GM23338 (cell line): ENCODE data around the gene EML4. TPM values are rescaled to one million over a fixed set of nuclear protein-coding genes. Genes with fewer than 3 reads are reported as not detected.

Experiments
- ATAC-seq: fragments of 200-7000 bp; cut with Tn5 transposase; 3 replicates; pipeline ENCODE4 v1.9.1; 2020
- DNase-seq: peaks from one replicate; pipeline ENCODE4 v3.0.0-alpha.2; 2015; ENCODE audit warnings: low spot score
- H2AFZ ChIP-seq: fragments of 200-600 bp; sonication (generic); 2 replicates; pipeline ENCODE4 v1.8.0; 2016; ENCODE audit warnings: antibody characterized with exemption, mild to moderate bottlenecking, moderate library complexity
- H3F3A ChIP-seq: fragments of 200-600 bp; sonication (generic); replicated peaks from 2 replicates; pipeline ENCODE4 v1.8.0; 2017; ENCODE audit warnings: antibody characterized with exemption, mixed run types, low read depth
- H3K27ac ChIP-seq: fragments of 200-600 bp; sonication (generic); 2 replicates; pipeline ENCODE4 v1.6.1; 2016; ENCODE audit warnings: low read depth
- H3K27me3 ChIP-seq: fragments of 200-600 bp; sonication (generic); 2 replicates; pipeline ENCODE4 v1.8.0; 2016; ENCODE audit warnings: mild to moderate bottlenecking, mixed run types, moderate library complexity; ENCODE audit not compliant: insufficient read depth
- H3K36me3 ChIP-seq: fragments of 200-600 bp; sonication (generic); 2 replicates; pipeline ENCODE4 v1.8.0; 2016; ENCODE audit warnings: mild to moderate bottlenecking; ENCODE audit not compliant: insufficient read depth
- H3K4me1 ChIP-seq: fragments of 200-600 bp; sonication (generic); 2 replicates; pipeline ENCODE4 v1.8.0; 2016; ENCODE audit warnings: mild to moderate bottlenecking, moderate library complexity; ENCODE audit not compliant: insufficient read depth
- H3K4me2 ChIP-seq: fragments of 200-600 bp; sonication (generic); 2 replicates; pipeline ENCODE4 v1.7.1; 2017; ENCODE audit warnings: mixed run types
- H3K4me3 ChIP-seq: fragments of 200-600 bp; sonication (generic); 2 replicates; pipeline ENCODE4 v1.6.1; 2016; ENCODE audit warnings: mixed run types
- H3K79me2 ChIP-seq: fragments of 200-600 bp; sonication (generic); replicated peaks from 2 replicates; pipeline ENCODE4 v1.8.0; 2017; ENCODE audit warnings: mild to moderate bottlenecking; ENCODE audit not compliant: insufficient read depth
- H3K9me2 ChIP-seq: fragments of 200-600 bp; sonication (generic); 2 replicates; pipeline ENCODE4 v1.8.0; 2017; ENCODE audit not compliant: insufficient read depth
- H4K20me1 ChIP-seq: fragments of 200-600 bp; sonication (generic); replicated peaks from 2 replicates; pipeline ENCODE4 v1.8.0; 2017; ENCODE audit warnings: mild to moderate bottlenecking; ENCODE audit not compliant: insufficient read depth
- H3K27ac Mint-ChIP-seq: 2 replicates; pipeline ENCODE4 v1.8.0; 2020; ENCODE audit warnings: inconsistent platforms, mild to moderate bottlenecking, moderate library complexity, mixed read lengths
- H3K27me3 Mint-ChIP-seq: 3 replicates; pipeline ENCODE4 v1.8.0; 2022; ENCODE audit warnings: low read depth, mild to moderate bottlenecking, moderate library complexity, mixed read lengths, inconsistent platforms; ENCODE audit not compliant: insufficient read depth, poor library complexity
- H3K36me3 Mint-ChIP-seq: 3 replicates; pipeline ENCODE4 v1.8.0; 2021; ENCODE audit warnings: low read depth, mild to moderate bottlenecking, inconsistent platforms, moderate library complexity, mixed read lengths
- H3K4me1 Mint-ChIP-seq: 3 replicates; pipeline ENCODE4 v1.8.0; 2020; ENCODE audit warnings: mild to moderate bottlenecking, inconsistent platforms, mixed read lengths
- H3K4me3 Mint-ChIP-seq: 3 replicates; pipeline ENCODE4 v1.8.0; 2021; ENCODE audit warnings: moderate library complexity, mild to moderate bottlenecking, inconsistent platforms, mixed read lengths
- H3K9me3 Mint-ChIP-seq: 3 replicates; pipeline ENCODE4 v1.8.0; 2020; ENCODE audit warnings: moderate library complexity, mild to moderate bottlenecking, inconsistent platforms, mixed read lengths
- EZH2phosphoT487 ChIP-seq: fragments of 200-600 bp; sonication (generic); IDR thresholded peaks from one replicate; pipeline ENCODE4 v1.8.1; 2018; ENCODE audit warnings: antibody characterized with exemption; ENCODE audit not compliant: unreplicated experiment
- JUNB ChIP-seq: IDR thresholded peaks from one replicate; pipeline ENCODE4 v1.6.1; 2016; ENCODE audit warnings: antibody characterized with exemption; ENCODE audit not compliant: unreplicated experiment
- POLR2AphosphoS5 ChIP-seq: IDR thresholded peaks from 2 replicates; pipeline ENCODE4 v1.6.1; 2016; ENCODE audit warnings: antibody characterized with exemption, low read depth
- STAT1 ChIP-seq: IDR thresholded peaks from one replicate; pipeline ENCODE4 v1.6.1; 2016; ENCODE audit warnings: antibody characterized with exemption; ENCODE audit not compliant: unreplicated experiment
- polyA plus RNA-seq: library from polyadenylated mRNA; unstranded; fragments of >200 nt; fragmentation: Nextera tagmentation; extraction: Ambion mirVana; gene quantifications from 2 replicates; pipeline ENCODE4 v1.2.1, GENCODE V29; 2016
- total RNA-seq: library from RNA; depleted of rRNA; stranded (reverse); fragments of >200 nt; shearing (Covaris generic); gene quantifications from 2 replicates; pipeline ENCODE4 v1.2.3, GENCODE V29; 2014
- TF ChIP-seq, protein P1 (sequence below): fragments of 250-450 bp; sonication (Bioruptor Pico); IDR thresholded peaks from 2 replicates; pipeline ENCODE4 v1.5.0; 2020; ENCODE audit warnings: mild to moderate bottlenecking, moderate library complexity
- TF ChIP-seq, protein P2 (sequence below), 2 experiments: fragments of 200-600 bp in 1 of 2; sonication (generic) in 1 of 2; conservative IDR thresholded peaks; 2 replicates each; pipeline versions ENCODE4 v1.5.1 to v1.6.1; 2016 to 2017; ENCODE audit warnings: antibody characterized with exemption in 2 of 2, low read depth in 2 of 2, mild to moderate bottlenecking in 2 of 2, moderate library complexity in 1 of 2

The EML4 gene
- total and polyA plus RNA-seq, 2 experiments from 2014 or later = 65.3 to 115 TPM

- TF ChIP-seq, protein P1, sequence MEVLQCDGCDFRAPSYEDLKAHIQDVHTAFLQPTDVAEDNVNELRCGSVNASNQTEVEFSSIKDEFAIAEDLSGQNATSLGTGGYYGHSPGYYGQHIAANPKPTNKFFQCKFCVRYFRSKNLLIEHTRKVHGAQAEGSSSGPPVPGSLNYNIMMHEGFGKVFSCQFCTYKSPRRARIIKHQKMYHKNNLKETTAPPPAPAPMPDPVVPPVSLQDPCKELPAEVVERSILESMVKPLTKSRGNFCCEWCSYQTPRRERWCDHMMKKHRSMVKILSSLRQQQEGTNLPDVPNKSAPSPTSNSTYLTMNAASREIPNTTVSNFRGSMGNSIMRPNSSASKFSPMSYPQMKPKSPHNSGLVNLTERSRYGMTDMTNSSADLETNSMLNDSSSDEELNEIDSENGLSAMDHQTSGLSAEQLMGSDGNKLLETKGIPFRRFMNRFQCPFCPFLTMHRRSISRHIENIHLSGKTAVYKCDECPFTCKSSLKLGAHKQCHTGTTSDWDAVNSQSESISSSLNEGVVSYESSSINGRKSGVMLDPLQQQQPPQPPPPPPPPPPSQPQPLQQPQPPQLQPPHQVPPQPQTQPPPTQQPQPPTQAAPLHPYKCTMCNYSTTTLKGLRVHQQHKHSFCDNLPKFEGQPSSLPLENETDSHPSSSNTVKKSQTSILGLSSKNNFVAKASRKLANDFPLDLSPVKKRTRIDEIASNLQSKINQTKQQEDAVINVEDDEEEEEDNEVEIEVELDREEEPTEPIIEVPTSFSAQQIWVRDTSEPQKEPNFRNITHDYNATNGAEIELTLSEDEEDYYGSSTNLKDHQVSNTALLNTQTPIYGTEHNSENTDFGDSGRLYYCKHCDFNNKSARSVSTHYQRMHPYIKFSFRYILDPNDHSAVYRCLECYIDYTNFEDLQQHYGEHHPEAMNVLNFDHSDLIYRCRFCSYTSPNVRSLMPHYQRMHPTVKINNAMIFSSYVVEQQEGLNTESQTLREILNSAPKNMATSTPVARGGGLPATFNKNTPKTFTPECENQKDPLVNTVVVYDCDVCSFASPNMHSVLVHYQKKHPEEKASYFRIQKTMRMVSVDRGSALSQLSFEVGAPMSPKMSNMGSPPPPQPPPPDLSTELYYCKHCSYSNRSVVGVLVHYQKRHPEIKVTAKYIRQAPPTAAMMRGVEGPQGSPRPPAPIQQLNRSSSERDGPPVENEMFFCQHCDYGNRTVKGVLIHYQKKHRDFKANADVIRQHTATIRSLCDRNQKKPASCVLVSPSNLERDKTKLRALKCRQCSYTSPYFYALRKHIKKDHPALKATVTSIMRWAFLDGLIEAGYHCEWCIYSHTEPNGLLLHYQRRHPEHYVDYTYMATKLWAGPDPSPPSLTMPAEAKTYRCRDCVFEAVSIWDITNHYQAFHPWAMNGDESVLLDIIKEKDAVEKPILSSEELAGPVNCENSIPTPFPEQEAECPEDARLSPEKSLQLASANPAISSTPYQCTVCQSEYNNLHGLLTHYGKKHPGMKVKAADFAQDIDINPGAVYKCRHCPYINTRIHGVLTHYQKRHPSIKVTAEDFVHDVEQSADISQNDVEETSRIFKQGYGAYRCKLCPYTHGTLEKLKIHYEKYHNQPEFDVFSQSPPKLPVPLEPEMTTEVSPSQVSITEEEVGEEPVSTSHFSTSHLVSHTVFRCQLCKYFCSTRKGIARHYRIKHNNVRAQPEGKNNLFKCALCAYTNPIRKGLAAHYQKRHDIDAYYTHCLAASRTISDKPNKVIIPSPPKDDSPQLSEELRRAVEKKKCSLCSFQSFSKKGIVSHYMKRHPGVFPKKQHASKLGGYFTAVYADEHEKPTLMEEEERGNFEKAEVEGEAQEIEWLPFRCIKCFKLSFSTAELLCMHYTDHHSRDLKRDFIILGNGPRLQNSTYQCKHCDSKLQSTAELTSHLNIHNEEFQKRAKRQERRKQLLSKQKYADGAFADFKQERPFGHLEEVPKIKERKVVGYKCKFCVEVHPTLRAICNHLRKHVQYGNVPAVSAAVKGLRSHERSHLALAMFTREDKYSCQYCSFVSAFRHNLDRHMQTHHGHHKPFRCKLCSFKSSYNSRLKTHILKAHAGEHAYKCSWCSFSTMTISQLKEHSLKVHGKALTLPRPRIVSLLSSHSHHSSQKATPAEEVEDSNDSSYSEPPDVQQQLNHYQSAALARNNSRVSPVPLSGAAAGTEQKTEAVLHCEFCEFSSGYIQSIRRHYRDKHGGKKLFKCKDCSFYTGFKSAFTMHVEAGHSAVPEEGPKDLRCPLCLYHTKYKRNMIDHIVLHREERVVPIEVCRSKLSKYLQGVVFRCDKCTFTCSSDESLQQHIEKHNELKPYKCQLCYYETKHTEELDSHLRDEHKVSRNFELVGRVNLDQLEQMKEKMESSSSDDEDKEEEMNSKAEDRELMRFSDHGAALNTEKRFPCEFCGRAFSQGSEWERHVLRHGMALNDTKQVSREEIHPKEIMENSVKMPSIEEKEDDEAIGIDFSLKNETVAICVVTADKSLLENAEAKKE (CRISPR knock-in tag) = no peak
- no peak for TF ChIP-seq STAT1
- no peak for TF ChIP-seq POLR2AphosphoS5
- no peak for TF ChIP-seq EZH2phosphoT487
These were observed 128.3 kb downstream of the EML4 start (continued) for GRCh38 chr2:42297322-42297936.

DNA sequence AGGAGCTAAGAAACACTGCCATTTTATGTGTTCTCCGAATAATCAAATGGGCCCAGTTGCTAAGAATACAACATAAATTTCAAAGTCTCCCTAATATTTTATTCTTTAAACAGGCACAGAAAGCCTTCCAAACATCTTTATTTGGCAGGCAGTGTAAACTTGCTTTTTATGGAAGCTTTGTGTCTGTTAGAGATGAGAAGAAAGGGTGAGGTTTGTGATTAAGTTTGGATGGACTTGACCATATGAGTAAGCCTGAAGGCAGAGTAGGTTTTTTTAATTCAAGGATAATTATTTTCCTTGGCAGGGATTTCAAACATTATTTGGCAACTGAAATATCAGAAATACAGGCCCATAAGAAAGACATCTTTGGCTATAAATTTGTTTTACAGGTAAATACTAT lies 129.0 kb downstream of the EML4 start:
- Histone ChIP-seq H3K4me3 (no peak overlapping the region), H4K20me1 (no peaks in the 10 kb centered on the region), H3K36me3 (peaks cover 15% of the 10 kb centered on the region; the same call in 1 of the 2 replicates), H3K9me2 (no peaks in the 10 kb centered on the region), H3K27me3 (no peaks in the 10 kb centered on the region), H3K79me2 (no peaks in the 10 kb centered on the region), H3K27ac (no peak overlapping the region), H3K4me1 (peaks cover 10% of the 10 kb centered on the region; the same call in 1 of the 2 replicates), H2AFZ (no peak overlapping the region), H3K4me2 (no peak overlapping the region), H3F3A (no peaks in the 10 kb centered on the region)
- Mint-ChIP-seq H3K27me3 (no peaks in the 10 kb centered on the region), H3K36me3 (peaks cover 30% of the 10 kb centered on the region), H3K4me3 (no peak overlapping the region), H3K9me3 (no peaks in the 10 kb centered on the region), H3K27ac (no peak overlapping the region; the same call in 1 of the 2 replicates), H3K4me1 (peaks cover 12% of the 10 kb centered on the region; the same call in 2 of the 3 replicates)
- no peak for TF ChIP-seq JUNB
- TF ChIP-seq, protein P2, sequence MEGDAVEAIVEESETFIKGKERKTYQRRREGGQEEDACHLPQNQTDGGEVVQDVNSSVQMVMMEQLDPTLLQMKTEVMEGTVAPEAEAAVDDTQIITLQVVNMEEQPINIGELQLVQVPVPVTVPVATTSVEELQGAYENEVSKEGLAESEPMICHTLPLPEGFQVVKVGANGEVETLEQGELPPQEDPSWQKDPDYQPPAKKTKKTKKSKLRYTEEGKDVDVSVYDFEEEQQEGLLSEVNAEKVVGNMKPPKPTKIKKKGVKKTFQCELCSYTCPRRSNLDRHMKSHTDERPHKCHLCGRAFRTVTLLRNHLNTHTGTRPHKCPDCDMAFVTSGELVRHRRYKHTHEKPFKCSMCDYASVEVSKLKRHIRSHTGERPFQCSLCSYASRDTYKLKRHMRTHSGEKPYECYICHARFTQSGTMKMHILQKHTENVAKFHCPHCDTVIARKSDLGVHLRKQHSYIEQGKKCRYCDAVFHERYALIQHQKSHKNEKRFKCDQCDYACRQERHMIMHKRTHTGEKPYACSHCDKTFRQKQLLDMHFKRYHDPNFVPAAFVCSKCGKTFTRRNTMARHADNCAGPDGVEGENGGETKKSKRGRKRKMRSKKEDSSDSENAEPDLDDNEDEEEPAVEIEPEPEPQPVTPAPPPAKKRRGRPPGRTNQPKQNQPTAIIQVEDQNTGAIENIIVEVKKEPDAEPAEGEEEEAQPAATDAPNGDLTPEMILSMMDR (conservative IDR thresholded peaks at IDR 0.05; ENCODE audit: low read depth in 2 of 2) = no peak
- ATAC-seq (no peak), DNase-seq (no peak)
